PC-9 (cell line): Measurements from ENCODE around the gene GYG1. TPM values are rescaled to one million over a fixed set of nuclear protein-coding genes. Genes with fewer than 3 reads are reported as not detected.
"Not testable (repeated sequence)": the region's sequence is repeated elsewhere in the genome, so short reads cannot be mapped to it uniquely, and the experiment has no call there.

Source experiments
- BruUV-seq: library from RNA; stranded (reverse); fragments of 400-500 nt; replicated peaks from 2 replicates; lab custom pipeline; 2021; lab: Mats Ljungman, UMichigan
- CTCF ChIA-PET: fragments of 300-600 bp; sonication (Branson Sonifier 250); formaldehyde crosslinking; loops from one replicate; lab custom pipeline; 2022; ENCODE audit warnings: antibody characterized with exemption; lab: Charles Lee
- POLR2A ChIA-PET: fragments of 300-600 bp; sonication (Branson Sonifier 250); formaldehyde crosslinking; loops from one replicate; lab custom pipeline; 2022; ENCODE audit warnings: antibody characterized with exemption; ENCODE audit not compliant: unreplicated experiment; lab: Charles Lee
- DNase-seq, 2 experiments: peaks; one replicate each; pipeline versions ENCODE4 v3.0.0 to v3.0.0-alpha.2; 2015 to 2022; ENCODE audit warnings: mixed read lengths in 1 of 2
- H2AFZ ChIP-seq: fragments of 200-600 bp; sonication (generic); 2 replicates; pipeline ENCODE4 v1.8.1; 2017; ENCODE audit warnings: antibody characterized with exemption
- H3F3A ChIP-seq: fragments of 200-600 bp; sonication (generic); 2 replicates; pipeline ENCODE4 v1.8.1; 2017; ENCODE audit warnings: antibody characterized with exemption, mild to moderate bottlenecking, low read depth; ENCODE audit not compliant: insufficient read depth
- H3K27ac ChIP-seq: fragments of 200-600 bp; sonication (generic); 2 replicates; pipeline ENCODE4 v1.6.1; 2016; ENCODE audit warnings: mixed run types
- H3K27me3 ChIP-seq: fragments of 200-600 bp; sonication (generic); 2 replicates; pipeline ENCODE4 v1.6.1; 2016; ENCODE audit warnings: low read depth, mixed run types; ENCODE audit not compliant: insufficient read depth
- H3K36me3 ChIP-seq: fragments of 200-600 bp; sonication (generic); 2 replicates; pipeline ENCODE4 v1.6.1; 2016; ENCODE audit warnings: low read depth, mixed run types
- H3K4me1 ChIP-seq: fragments of 200-600 bp; sonication (generic); replicated peaks from 2 replicates; pipeline ENCODE4 v1.6.1; 2016; ENCODE audit warnings: mixed run types; ENCODE audit not compliant: insufficient read depth
- H3K4me2 ChIP-seq: fragments of 200-600 bp; sonication (generic); 2 replicates; pipeline ENCODE4 v1.6.1; 2017; ENCODE audit warnings: mixed run types
- H3K4me3 ChIP-seq: fragments of 200-600 bp; sonication (generic); 2 replicates; pipeline ENCODE4 v1.6.1; 2016; ENCODE audit warnings: mixed run types
- H3K79me2 ChIP-seq: fragments of 200-600 bp; sonication (generic); 2 replicates; pipeline ENCODE4 v1.6.1; 2017; ENCODE audit warnings: low read depth, mixed run types
- H3K9me2 ChIP-seq: fragments of 200-600 bp; sonication (generic); 2 replicates; pipeline ENCODE4 v1.8.1; 2017; ENCODE audit warnings: mild to moderate bottlenecking; ENCODE audit not compliant: insufficient read depth
- H3K9me3 ChIP-seq: fragments of 200-600 bp; sonication (generic); 2 replicates; pipeline ENCODE4 v1.8.1; 2016; ENCODE audit warnings: low read depth; ENCODE audit not compliant: insufficient read depth
- H4K20me1 ChIP-seq: fragments of 200-600 bp; sonication (generic); 2 replicates; pipeline ENCODE4 v1.8.1; 2017; ENCODE audit not compliant: insufficient read depth
- CTCF ChIP-seq: fragments of 200-600 bp; sonication (generic); conservative IDR thresholded peaks from 2 replicates; pipeline ENCODE4 v1.6.1; 2017; ENCODE audit warnings: mixed run types, antibody characterized with exemption, mild to moderate bottlenecking, moderate library complexity
- EZH2 ChIP-seq: fragments of 200-600 bp; sonication (generic); IDR thresholded peaks from 2 replicates; pipeline ENCODE4 v1.8.0; 2017; ENCODE audit warnings: antibody characterized with exemption, low read depth
- intact Hi-C: fragments of 100-400 bp; cut with micrococcal nuclease; formaldehyde crosslinking; loops from one replicate; pipeline ENCODE4 v1.10.0; 2022; ENCODE audit not compliant: unreplicated experiment
- total RNA-seq: library from RNA; stranded (reverse); gene quantifications from 2 replicates; pipeline ENCODE4 v1.2.3, GENCODE V29; 2021

GYG1 gene
- total RNA-seq, 1 experiment from 2014 or later = 16.5 TPM

DNA sequence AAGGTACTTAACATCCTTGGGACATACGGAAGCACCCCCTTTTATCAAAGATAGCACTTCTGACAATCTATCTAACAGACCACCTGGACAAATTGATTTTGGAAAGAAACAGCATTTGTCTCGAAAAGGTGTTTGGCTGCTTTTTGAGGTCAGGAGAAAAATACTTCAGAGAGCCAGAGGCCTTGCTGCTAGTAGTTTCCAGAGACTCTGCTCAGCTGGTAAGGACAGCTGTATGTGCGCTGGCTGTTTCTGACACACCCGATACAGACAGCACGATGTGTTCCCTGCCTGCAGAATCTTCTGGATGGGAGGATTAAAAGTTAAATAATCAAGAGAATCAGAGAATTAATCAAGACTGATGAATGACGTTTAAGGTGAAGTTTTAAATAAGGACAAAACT is 15.6 kb upstream of the GYG1 start:
- TF ChIP-seq CTCF (no peak), EZH2 (no peak)
- Histone ChIP-seq H4K20me1 (no peaks in the 10 kb centered on the region), H3K27me3 (no peaks in the 10 kb centered on the region), H3K27ac (no peak overlapping the region), H3K36me3 (no peaks in the 10 kb centered on the region), H3K4me1 (no peaks in the 10 kb centered on the region), H3K79me2 (no peaks in the 10 kb centered on the region), H2AFZ (no peak overlapping the region), H3K9me2 (no peaks in the 10 kb centered on the region), H3K9me3 (no peaks in the 10 kb centered on the region), H3F3A (no peaks in the 10 kb centered on the region), H3K4me2 (no peak overlapping the region), H3K4me3 (no peak overlapping the region)
- CTCF ChIA-PET = no interaction called here
- POLR2A ChIA-PET = no interaction called here
- no peak for DNase-seq
- BruUV-seq = no TSS peak
- intact Hi-C loops = no loop called here

DNA sequence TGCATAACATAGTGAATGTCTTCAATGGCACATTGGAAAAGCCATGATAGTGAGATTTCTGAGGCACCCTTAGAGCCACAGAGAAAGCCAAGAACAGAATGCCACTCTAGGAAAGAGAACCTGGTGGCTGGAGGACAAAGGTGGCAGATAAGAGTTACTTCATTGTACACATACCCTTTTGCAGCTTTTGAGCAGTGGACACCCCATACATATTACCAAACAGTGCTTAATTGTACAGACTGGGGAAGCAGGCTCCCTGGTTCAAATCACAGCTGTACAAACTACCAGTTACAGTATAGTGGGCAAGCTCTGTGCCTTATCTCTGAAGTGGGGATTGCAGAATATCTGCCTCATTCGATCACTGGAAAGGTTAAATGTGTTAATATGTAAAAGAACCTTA is 10.1 kb upstream of the GYG1 start:
- Histone ChIP-seq H3K9me3 (no peaks in the 10 kb centered on the region), H3K27ac (no peak overlapping the region), H3K4me3 (no peak overlapping the region), H2AFZ (peak overlapping the region; percentile 33; the same call in 1 of the 2 replicates), H3K4me1 (no peaks in the 10 kb centered on the region), H3K36me3 (no peaks in the 10 kb centered on the region), H3K4me2 (no peak overlapping the region), H3K27me3 (no peaks in the 10 kb centered on the region), H4K20me1 (no peaks in the 10 kb centered on the region), H3F3A (no peaks in the 10 kb centered on the region), H3K79me2 (no peaks in the 10 kb centered on the region), H3K9me2 (no peaks in the 10 kb centered on the region; the same call in 1 of the 2 replicates)
- intact Hi-C loops = no loop called here
- TF ChIP-seq CTCF (no peak), EZH2 (no peak)
- no TSS peak for BruUV-seq
- CTCF ChIA-PET = no interaction called here
- no peak for DNase-seq
- POLR2A ChIA-PET = no interaction called here

DNA sequence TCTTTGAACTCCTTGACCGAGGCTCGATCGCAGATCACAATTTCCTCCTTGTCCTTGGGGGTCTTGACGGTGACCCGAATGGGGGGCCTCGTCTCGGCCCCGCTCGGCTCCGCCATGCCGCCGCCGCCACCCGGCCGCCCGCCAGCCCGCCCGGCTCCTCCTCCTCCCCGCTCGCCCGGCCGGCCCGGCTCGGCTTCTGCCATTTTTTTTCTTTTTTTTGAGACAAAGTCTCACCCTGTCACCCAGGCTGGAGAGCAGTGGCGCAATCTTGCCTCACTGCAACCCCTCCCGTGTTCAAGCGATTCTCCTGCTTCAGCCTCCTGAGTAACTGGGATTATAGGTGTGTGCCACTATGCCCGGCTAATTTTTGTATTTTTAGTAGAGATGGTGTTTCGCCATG is 3.8 kb upstream of the GYG1 start:
- H3K27me3 ChIP-seq, POLR2A ChIA-PET, DNase-seq, H3K9me3 ChIP-seq, H3K79me2 ChIP-seq, H3K36me3 ChIP-seq, H3K27ac ChIP-seq, H3K4me2 ChIP-seq, H3F3A ChIP-seq, H3K9me2 ChIP-seq, H3K4me1 ChIP-seq, H2AFZ ChIP-seq, H3K4me3 ChIP-seq, BruUV-seq, intact Hi-C loops, H4K20me1 ChIP-seq: not testable (repeated sequence)
- CTCF ChIA-PET = interaction anchor here (0.6 kb wide), 1 partner anchor 141 kb away, joined by 3 read pairs; no protein-coding TSS in a partner anchor

DNA sequence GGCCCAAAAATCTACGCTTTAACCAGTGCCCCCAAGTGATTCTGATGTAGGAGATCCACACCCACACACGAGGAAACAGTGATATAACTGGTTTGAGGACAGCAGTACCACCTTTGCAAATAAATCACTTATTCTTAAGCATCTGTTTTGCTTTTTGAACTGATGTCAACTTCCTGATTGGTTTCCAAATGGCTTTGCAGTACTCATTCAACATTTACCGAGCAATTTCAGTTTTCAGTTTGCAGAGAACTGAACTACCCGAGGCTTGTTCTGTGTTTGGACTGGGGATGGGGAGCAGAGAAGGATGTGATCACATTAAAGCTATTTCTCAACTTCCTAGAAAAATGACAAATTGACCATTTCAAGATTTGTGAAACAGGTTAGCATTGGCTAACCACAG is 1.1 kb upstream of the GYG1 start:
- POLR2A ChIA-PET = no interaction called here
- no peaks in the 10 kb centered on the region; the same call in 1 of the 2 replicates for H3F3A ChIP-seq
- H3K36me3 ChIP-seq = no peaks in the 10 kb centered on the region
- no peak overlapping the region for H2AFZ ChIP-seq
- no peak overlapping the region for H3K4me3 ChIP-seq
- intact Hi-C loops = loop anchor here (5.0 kb wide), 1 partner anchor 97 kb away; the partner anchor contains the start of gene HLTF
- peaks cover 10% of the 10 kb centered on the region; the same call in 1 of the 2 replicates for H3K4me1 ChIP-seq
- peak overlapping the region; percentile 88; the same call in 1 of the 2 replicates for H3K4me2 ChIP-seq
- H3K9me3 ChIP-seq = no peaks in the 10 kb centered on the region
- H3K27ac ChIP-seq = no peak overlapping the region
- CTCF ChIA-PET = interaction anchor here (0.7 kb wide), 1 partner anchor 16 kb away, joined by 3 read pairs; no protein-coding TSS in a partner anchor
- H3K79me2 ChIP-seq = no peaks in the 10 kb centered on the region
- H3K27me3 ChIP-seq = no peaks in the 10 kb centered on the region
- no peaks in the 10 kb centered on the region for H4K20me1 ChIP-seq
- TF ChIP-seq CTCF (no peak), EZH2 (no peak)
- BruUV-seq = no TSS peak
- DNase-seq = no peak
- H3K9me2 ChIP-seq = no peaks in the 10 kb centered on the region
